ENCODE results near the gene MAPK10.
"Not testable (repeated sequence)": the region's sequence is repeated elsewhere in the genome, so short reads cannot be mapped to it uniquely, and the experiment has no call there.

MAPK10 gene

DNA sequence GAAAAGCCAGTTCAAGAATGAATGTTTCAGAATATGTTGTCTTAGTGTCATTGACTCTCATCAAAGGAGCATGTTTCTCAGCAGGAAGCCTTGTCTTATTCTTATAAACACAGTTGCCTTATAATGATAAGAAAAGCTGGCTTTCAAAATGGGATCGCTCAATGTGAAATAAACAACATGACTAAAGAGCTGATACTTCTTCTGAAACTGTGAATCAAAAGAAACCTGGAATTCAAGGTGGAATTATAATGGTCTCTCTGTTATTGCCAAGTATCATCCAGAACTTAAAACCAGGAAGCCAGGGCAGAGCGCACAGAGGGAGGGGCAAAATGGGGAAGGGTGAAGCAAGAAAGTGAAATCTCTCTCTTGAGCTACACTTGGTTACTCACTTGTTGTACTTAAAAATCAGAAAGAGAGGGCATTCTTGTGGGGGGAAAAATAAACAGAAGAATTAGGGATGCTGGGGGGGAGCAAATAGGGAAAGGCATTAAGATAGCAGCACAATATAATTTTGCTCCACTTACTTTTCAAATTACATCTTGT lies 270.0 kb downstream of the MAPK10 start:
- TF ChIP-seq POLR2A (IDR thresholded peaks at IDR 0.05; ENCODE audit: extremely low read depth, insufficient read length) (no peak), MYC (IDR thresholded peaks at IDR 0.05; ENCODE audit: low read depth, low read length) (no peak)
- TF ChIP-seq, protein P1, sequence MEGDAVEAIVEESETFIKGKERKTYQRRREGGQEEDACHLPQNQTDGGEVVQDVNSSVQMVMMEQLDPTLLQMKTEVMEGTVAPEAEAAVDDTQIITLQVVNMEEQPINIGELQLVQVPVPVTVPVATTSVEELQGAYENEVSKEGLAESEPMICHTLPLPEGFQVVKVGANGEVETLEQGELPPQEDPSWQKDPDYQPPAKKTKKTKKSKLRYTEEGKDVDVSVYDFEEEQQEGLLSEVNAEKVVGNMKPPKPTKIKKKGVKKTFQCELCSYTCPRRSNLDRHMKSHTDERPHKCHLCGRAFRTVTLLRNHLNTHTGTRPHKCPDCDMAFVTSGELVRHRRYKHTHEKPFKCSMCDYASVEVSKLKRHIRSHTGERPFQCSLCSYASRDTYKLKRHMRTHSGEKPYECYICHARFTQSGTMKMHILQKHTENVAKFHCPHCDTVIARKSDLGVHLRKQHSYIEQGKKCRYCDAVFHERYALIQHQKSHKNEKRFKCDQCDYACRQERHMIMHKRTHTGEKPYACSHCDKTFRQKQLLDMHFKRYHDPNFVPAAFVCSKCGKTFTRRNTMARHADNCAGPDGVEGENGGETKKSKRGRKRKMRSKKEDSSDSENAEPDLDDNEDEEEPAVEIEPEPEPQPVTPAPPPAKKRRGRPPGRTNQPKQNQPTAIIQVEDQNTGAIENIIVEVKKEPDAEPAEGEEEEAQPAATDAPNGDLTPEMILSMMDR (IDR thresholded peaks at IDR 0.05; ENCODE audit: low read depth, low read length), result no peak
- TF ChIP-seq, protein P2, sequence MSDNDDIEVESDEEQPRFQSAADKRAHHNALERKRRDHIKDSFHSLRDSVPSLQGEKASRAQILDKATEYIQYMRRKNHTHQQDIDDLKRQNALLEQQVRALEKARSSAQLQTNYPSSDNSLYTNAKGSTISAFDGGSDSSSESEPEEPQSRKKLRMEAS (IDR thresholded peaks at IDR 0.05; ENCODE audit: low read depth, low read length), result no peak
- H3K4me3 ChIP-seq (ENCODE audit: low read depth, low read length), result no peak overlapping the region
- no peak for DNase-seq (ENCODE audit: low read depth)

DNA sequence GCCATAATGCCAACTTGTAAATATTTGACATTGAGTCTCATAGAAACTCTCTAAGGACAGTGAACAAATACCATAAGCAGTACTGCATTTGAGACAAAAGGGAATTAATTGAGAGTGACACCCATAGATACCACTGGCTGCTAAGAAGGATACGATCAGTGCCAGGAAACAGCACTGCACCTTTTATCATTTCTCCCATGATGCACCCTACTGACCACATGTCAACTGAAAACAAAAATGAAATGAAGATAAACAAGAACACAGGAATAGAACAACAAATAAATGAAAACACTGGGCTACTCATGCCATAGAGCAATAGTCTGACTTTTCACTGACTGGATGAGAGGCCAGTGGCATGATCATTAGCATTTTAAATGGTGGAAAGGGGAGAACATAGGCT lies 270.8 kb downstream of the MAPK10 start:
- TF ChIP-seq MYC (IDR thresholded peaks at IDR 0.05; ENCODE audit: low read depth, low read length), result no peak
- TF ChIP-seq, protein P2 (IDR thresholded peaks at IDR 0.05; ENCODE audit: low read depth, low read length), result no peak
- H3K4me3 ChIP-seq (ENCODE audit: low read depth, low read length), result no peak overlapping the region
- DNase-seq (ENCODE audit: low read depth), result no peak

DNA sequence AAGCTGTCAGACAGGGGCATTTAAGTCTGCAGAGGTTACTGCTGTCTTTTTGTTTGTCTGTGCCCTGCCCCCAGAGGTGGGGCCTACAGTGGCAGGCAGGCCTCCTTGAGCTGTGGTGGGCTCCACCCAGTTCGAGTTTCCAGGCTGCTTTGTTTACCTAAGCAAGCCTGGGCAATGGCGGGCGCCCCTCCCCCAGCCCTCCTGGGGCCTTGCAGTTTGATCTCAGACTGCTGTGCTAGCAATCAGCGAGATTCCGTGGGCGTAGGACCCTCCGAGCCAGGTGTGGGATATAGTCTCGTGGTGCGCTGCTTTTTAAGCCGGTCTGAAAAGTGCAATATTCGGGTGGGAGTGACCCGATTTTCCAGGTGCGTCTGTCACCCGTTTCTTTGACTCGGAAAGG lies 284.1 kb downstream of the MAPK10 start:
- not testable (repeated sequence) for DNase-seq (ENCODE audit: low read depth)

DNA sequence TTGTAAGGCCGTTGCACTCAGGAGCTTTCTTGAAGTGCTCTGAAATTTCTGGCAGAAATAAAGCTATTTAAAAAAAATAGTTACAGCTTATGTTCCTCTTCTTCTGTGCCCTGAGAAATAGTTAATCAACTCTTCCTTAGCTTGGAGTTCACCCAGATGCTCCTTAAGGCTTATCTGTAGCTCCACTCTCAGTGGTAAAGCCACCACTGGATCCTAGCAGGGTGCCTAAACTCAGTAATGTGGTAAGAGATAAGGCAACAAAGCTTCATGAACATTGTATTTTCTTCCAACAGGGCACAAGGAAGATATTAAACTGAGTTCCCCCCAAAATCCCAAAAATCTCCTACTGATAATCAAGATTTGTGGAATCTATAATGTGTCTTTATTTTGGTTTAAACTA lies 299.5 kb downstream of the MAPK10 start:
- no peak for DNase-seq (ENCODE audit: low read depth)
- TF ChIP-seq, protein P2 (IDR thresholded peaks at IDR 0.05; ENCODE audit: low read depth, low read length), result no peak
- TF ChIP-seq POLR2A (IDR thresholded peaks at IDR 0.05; ENCODE audit: extremely low read depth, insufficient read length) (no peak), MYC (IDR thresholded peaks at IDR 0.05; ENCODE audit: low read depth, low read length) (no peak)
- TF ChIP-seq, protein P1 (IDR thresholded peaks at IDR 0.05; ENCODE audit: low read depth, low read length), result no peak
- no peak overlapping the region for H3K4me3 ChIP-seq (ENCODE audit: low read depth, low read length)

More for the DNA sequence above, 284.1 kb downstream of the MAPK10 start:
- H3K4me3 ChIP-seq (ENCODE audit: low read depth, low read length), result not testable (repeated sequence)

DNA sequence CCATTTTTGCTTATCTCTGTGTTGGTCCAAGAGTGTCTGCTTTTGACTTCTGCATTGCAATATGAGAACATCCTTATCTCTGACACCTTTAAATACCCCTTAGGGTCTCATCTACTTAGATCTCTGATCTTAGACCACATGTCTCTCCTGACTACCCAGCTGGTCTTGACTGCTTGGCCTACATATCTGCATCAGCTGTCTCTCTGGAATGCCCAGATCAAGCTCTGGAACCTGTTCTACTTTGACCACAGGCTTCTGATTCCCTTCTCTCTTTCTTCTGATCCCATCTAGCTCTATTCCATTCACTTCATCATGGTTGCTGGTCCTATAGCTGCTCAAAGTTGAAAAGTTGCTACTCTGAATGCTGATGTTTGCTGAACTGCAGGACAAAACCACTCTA lies 301.2 kb downstream of the MAPK10 start:
- no peak for DNase-seq (ENCODE audit: low read depth)
- no peak overlapping the region for H3K4me3 ChIP-seq (ENCODE audit: low read depth, low read length)
- TF ChIP-seq MYC (IDR thresholded peaks at IDR 0.05; ENCODE audit: low read depth, low read length) (no peak), POLR2A (IDR thresholded peaks at IDR 0.05; ENCODE audit: extremely low read depth, insufficient read length) (no peak)
- TF ChIP-seq, protein P1 (IDR thresholded peaks at IDR 0.05; ENCODE audit: low read depth, low read length), result no peak
- TF ChIP-seq, protein P2 (IDR thresholded peaks at IDR 0.05; ENCODE audit: low read depth, low read length), result no peak

DNA sequence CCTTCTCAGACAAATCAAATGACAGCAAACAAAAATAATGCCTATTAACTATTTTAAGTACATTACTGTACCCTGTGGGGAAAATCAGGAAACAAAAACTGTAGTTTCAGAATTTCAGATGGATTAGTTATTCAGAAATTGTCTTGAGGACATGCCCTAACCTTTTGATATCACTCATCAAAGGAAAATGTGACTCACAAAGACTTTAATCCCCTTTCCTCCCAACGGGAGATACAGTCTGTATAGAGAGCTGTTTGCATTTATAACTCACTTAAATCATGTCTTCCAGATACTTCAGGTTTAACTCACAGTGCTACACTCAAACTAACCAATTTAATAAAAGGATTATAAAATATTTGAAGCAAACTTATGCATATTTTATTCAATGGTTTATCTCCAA lies 304.0 kb downstream of the MAPK10 start:
- TF ChIP-seq, protein P2 (IDR thresholded peaks at IDR 0.05; ENCODE audit: low read depth, low read length), result no peak
- TF ChIP-seq, protein P1 (IDR thresholded peaks at IDR 0.05; ENCODE audit: low read depth, low read length), result no peak
- TF ChIP-seq MYC (IDR thresholded peaks at IDR 0.05; ENCODE audit: low read depth, low read length), result no peak
- no peak for TF ChIP-seq POLR2A (IDR thresholded peaks at IDR 0.05; ENCODE audit: extremely low read depth, insufficient read length)
- no peak for DNase-seq (ENCODE audit: low read depth)
- no peak overlapping the region for H3K4me3 ChIP-seq (ENCODE audit: low read depth, low read length)

Measured in NB4 (cell line).